SU-DHL-6 (cell line): ENCODE measurements around the gene IFNGR1.

Source experiments
- H2AFZ ChIP-seq: fragments of 200-600 bp; sonication (generic); 2 replicates; pipeline ENCODE4 v1.6.1; 2014; ENCODE audit warnings: low read depth, mild to moderate bottlenecking, moderate library complexity, mixed read lengths, antibody characterized with exemption, low read length; ENCODE audit not compliant: severe bottlenecking
- H3F3A ChIP-seq: fragments of 200-600 bp; shearing (Covaris generic); 2 replicates; pipeline ENCODE4 v1.6.0; 2016; ENCODE audit warnings: antibody characterized with exemption, mild to moderate bottlenecking; ENCODE audit not compliant: insufficient read depth
- H3K27ac ChIP-seq: fragments of 200-600 bp; sonication (generic); 2 replicates; pipeline ENCODE4 v1.5.1; 2016; ENCODE audit warnings: low read depth, mild to moderate bottlenecking, low read length, moderate library complexity, mixed read lengths
- H3K27me3 ChIP-seq: fragments of 200-600 bp; sonication (generic), shearing (Covaris generic); 2 replicates; pipeline ENCODE4 v1.6.0; 2014; ENCODE audit warnings: mild to moderate bottlenecking, low read length
- H3K36me3 ChIP-seq: fragments of 200-600 bp; sonication (generic); 2 replicates; pipeline ENCODE4 v1.6.1; 2014; ENCODE audit warnings: mild to moderate bottlenecking, low read length, mixed read lengths
- H3K4me2 ChIP-seq: fragments of 300-600, 200-600 bp; shearing (Covaris generic), sonication (generic); 2 replicates; pipeline ENCODE4 v1.6.0; 2014; ENCODE audit warnings: low read length, low read depth, mild to moderate bottlenecking; ENCODE audit not compliant: poor library complexity, severe bottlenecking
- H3K4me3 ChIP-seq: fragments of 200-600 bp; sonication (generic); 2 replicates; pipeline ENCODE4 v1.5.1; 2014; ENCODE audit warnings: antibody characterized with exemption, low read length, mild to moderate bottlenecking, mixed read lengths; ENCODE audit not compliant: insufficient read depth, poor library complexity, severe bottlenecking
- H3K79me2 ChIP-seq: fragments of 200-600 bp; sonication (generic); 2 replicates; pipeline ENCODE4 v1.6.1; 2014; ENCODE audit warnings: mild to moderate bottlenecking, low read length, moderate library complexity; ENCODE audit not compliant: insufficient read depth
- H3K9ac ChIP-seq: fragments of 200-600 bp; sonication (generic); 2 replicates; pipeline ENCODE4 v1.7.0; 2014; ENCODE audit warnings: mild to moderate bottlenecking, low read length
- H3K9me2 ChIP-seq: fragments of 200-600 bp; sonication (generic); replicated peaks from 2 replicates; pipeline ENCODE4 v1.6.1; 2014; ENCODE audit warnings: low read length; ENCODE audit not compliant: insufficient read depth
- H3K9me3 ChIP-seq: fragments of 200-600 bp; sonication (generic); 2 replicates; pipeline ENCODE4 v1.6.1; 2014; ENCODE audit warnings: low read length, mixed read lengths; ENCODE audit not compliant: insufficient read depth
- H4K20me1 ChIP-seq: fragments of 200-600 bp; sonication (generic); 2 replicates; pipeline ENCODE4 v1.6.1; 2014; ENCODE audit warnings: low read depth, mild to moderate bottlenecking, antibody characterized with exemption, low read length, moderate library complexity, mixed read lengths
- CTCF ChIP-seq: fragments of 200-600 bp; sonication (generic); IDR thresholded peaks from one replicate; pipeline ENCODE4 v1.5.1; 2017; ENCODE audit warnings: antibody characterized with exemption, mild to moderate bottlenecking, low read length, moderate library complexity; ENCODE audit not compliant: insufficient read depth, poor library complexity, severe bottlenecking
- EZH2phosphoT487 ChIP-seq: fragments of 200-600 bp; sonication (generic), shearing (Covaris generic); conservative IDR thresholded peaks from 2 replicates; pipeline ENCODE4 v1.6.1; 2018; ENCODE audit warnings: mild to moderate bottlenecking, antibody characterized with exemption, low read length, moderate library complexity, mixed read lengths

IFNGR1 gene

GRCh38 chr6:137201006-137201405, 18.2 kb downstream of the IFNGR1 start:
- H3K4me2 ChIP-seq, result no peak overlapping the region
- no peak overlapping the region for H2AFZ ChIP-seq
- no peaks in the 10 kb centered on the region for H3K9me3 ChIP-seq
- H3K27ac ChIP-seq, result no peak overlapping the region
- H3K79me2 ChIP-seq, result no peaks in the 10 kb centered on the region
- no peaks in the 10 kb centered on the region for H4K20me1 ChIP-seq
- peaks cover 25% of the 10 kb centered on the region for H3K36me3 ChIP-seq
- H3F3A ChIP-seq, result no peaks in the 10 kb centered on the region
- TF ChIP-seq EZH2phosphoT487 (no peak), CTCF (no peak)
- no peaks in the 10 kb centered on the region for H3K27me3 ChIP-seq
- H3K9ac ChIP-seq, result no peak overlapping the region
- no peaks in the 10 kb centered on the region for H3K9me2 ChIP-seq
- H3K4me3 ChIP-seq, result no peak overlapping the region

GRCh38 chr6:137200288-137200687, 18.9 kb downstream of the IFNGR1 start:
- Histone ChIP-seq H3K27me3 (no peaks in the 10 kb centered on the region), H2AFZ (no peak overlapping the region), H3K9me2 (no peaks in the 10 kb centered on the region), H3K79me2 (no peaks in the 10 kb centered on the region), H3K4me2 (no peak overlapping the region), H3K9ac (no peak overlapping the region), H3K36me3 (peaks cover 25% of the 10 kb centered on the region), H3K9me3 (no peaks in the 10 kb centered on the region), H3K27ac (no peak overlapping the region), H3K4me3 (no peak overlapping the region), H3F3A (no peaks in the 10 kb centered on the region), H4K20me1 (no peaks in the 10 kb centered on the region)
- TF ChIP-seq CTCF (no peak), EZH2phosphoT487 (no peak)

- Histone ChIP-seq H4K20me1 (no peaks in the 10 kb centered on the region), H3K79me2 (no peaks in the 10 kb centered on the region), H2AFZ (no peak overlapping the region), H3K27ac (no peak overlapping the region), H3K9me3 (no peaks in the 10 kb centered on the region), H3K4me3 (no peak overlapping the region), H3K27me3 (no peaks in the 10 kb centered on the region), H3K9me2 (no peaks in the 10 kb centered on the region), H3F3A (no peaks in the 10 kb centered on the region), H3K4me2 (no peak overlapping the region), H3K36me3 (peaks cover 16% of the 10 kb centered on the region), H3K9ac (no peak overlapping the region)
- TF ChIP-seq EZH2phosphoT487 (no peak), CTCF (no peak)
These were observed 21.2 kb downstream of the IFNGR1 start for GRCh38 chr6:137197684-137198645.
